Measurements from ENCODE around the gene LRP1-AS.
A peak's percentile ranks its signal among the peaks of the same experiment; 100 is the strongest.

The LRP1-AS gene

DNA sequence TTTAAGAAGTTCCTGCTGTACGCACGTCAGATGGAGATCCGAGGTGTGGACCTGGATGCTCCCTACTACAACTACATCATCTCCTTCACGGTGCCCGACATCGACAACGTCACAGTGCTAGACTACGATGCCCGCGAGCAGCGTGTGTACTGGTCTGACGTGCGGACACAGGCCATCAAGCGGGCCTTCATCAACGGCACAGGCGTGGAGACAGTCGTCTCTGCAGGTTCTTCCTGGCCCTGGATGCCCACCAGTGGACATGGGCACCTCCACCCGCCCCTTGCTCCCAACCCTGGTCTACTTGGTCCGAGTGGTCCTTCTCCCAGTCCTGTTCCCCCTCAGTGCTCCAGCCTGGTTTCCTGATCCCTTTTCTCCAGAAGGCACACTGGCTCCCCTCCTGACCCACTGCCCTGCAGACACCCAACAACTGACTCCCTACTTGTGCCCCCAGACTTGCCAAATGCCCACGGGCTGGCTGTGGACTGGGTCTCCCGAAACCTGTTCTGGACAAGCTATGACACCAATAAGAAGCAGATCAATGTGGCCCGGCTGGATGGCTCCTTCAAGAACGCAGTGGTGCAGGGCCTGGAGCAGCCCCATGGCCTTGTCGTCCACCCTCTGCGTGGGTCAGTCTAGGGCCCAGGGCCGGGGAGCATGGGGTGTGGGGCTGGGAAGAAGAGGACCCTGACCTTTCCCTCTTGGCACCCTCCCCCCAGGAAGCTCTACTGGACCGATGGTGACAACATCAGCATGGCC lies 32.1 kb upstream of the LRP1-AS start:
- DNase-seq: no peak

DNA sequence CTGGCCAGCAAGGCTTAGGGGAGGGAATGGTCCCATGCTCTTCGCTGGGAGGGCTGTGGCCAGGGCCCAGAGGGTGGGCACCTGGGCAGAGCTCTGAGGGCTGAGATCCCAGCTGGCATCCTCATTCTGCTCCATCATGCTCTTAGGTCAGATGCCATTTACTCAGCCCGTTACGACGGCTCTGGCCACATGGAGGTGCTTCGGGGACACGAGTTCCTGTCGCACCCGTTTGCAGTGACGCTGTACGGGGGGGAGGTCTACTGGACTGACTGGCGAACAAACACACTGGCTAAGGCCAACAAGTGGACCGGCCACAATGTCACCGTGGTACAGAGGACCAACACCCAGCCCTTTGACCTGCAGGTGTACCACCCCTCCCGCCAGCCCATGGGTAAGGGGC lies 30.8 kb upstream of the LRP1-AS start:
- no peak for DNase-seq

- DNase-seq: no peak
Measured at GRCh38 chr12:57177354-57177753, 29.9 kb upstream of the LRP1-AS start.

DNA sequence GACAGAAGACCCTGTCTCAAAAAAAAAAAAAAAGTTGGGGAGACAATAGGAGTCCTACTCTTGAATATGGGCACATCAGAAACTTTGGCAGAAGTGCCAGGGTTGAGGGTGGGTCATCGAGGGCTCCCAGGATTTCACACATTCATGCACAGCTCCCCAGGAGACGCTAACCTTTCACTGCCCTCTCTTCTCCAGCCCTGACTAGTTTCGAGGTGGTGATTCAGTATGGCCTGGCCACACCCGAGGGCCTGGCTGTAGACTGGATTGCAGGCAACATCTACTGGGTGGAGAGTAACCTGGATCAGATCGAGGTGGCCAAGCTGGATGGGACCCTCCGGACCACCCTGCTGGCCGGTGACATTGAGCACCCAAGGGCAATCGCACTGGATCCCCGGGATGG lies 29.4 kb upstream of the LRP1-AS start:
- no peak for DNase-seq

- no peak for DNase-seq
Measured at GRCh38 chr12:57176139-57176477, 28.7 kb upstream of the LRP1-AS start.

GRCh38 chr12:57175428-57176138 lies 28.2 kb upstream of the LRP1-AS start:
- DNase-seq: peak; percentile 48

DNA sequence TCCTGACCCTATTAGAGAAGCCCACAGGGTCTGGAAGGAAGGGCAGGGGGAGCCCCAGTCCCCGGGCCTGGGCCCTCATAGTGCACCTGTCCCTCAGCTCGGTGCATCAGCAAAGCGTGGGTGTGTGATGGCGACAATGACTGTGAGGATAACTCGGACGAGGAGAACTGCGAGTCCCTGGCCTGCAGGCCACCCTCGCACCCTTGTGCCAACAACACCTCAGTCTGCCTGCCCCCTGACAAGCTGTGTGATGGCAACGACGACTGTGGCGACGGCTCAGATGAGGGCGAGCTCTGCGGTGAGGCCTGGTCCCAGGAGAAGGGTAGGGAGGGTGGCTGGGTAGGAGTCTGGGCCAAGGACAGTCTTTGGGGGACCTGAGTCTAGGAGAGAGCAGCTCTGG lies 26.3 kb upstream of the LRP1-AS start:
- no peak for DNase-seq

DNA sequence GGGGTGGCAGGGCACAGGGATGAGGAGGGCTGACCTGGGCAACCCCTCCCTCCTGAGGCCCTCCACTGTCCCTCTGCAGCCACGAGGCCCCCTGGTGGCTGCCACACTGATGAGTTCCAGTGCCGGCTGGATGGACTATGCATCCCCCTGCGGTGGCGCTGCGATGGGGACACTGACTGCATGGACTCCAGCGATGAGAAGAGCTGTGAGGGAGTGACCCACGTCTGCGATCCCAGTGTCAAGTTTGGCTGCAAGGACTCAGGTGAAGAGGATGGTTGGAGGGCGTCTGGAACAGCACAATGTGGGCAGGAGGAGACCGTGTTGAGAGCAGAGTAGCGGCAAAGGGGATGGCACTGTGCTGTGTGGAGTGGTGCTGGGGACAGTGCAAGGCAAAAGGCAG lies 25.7 kb upstream of the LRP1-AS start:
- no peak for DNase-seq

- DNase-seq: no peak
Measured at GRCh38 chr12:57171668-57172067, 24.2 kb upstream of the LRP1-AS start.

GRCh38 chr12:57170927-57171326 lies 23.5 kb upstream of the LRP1-AS start:
- no peak for DNase-seq

DNA sequence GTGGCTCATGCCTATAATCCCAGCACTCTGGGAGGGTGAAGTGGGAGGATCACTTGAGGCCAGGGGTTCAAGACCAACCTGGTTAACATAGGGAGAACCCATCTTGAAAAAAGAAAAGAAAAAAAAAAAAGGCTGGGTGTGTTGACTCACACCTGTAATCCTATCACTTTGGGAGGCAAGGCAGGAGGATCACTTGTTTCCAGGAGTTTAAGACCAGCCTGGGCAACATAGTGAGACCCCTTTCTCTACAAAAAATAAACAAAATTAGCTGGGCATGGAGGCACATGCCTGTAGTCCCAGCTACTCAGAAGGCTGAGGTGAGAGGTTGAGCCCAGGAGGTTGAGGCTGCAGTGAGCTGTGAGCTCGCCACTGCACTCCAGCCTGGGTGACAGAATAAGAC lies 23.0 kb upstream of the LRP1-AS start:
- no peak for DNase-seq

DNA sequence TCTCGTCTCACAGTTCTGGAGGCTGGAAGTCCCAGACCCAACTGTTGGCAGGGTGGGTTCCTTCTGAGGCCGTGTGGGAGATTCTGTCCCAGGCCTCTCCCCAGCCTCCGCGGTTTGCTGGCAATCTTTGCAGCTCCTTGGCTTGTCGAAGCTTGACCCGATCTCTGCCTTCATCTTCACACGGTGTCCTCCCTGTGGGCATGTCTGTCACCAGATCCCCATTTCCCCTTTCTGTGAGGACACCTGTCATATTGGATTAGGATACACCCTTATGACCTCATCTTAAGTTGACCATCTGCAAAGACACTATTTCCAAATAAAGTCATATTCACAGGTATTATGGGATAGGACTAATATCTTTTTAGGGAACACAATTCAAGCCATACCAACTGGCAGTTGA lies 22.6 kb upstream of the LRP1-AS start:
- DNase-seq: no peak

DNA sequence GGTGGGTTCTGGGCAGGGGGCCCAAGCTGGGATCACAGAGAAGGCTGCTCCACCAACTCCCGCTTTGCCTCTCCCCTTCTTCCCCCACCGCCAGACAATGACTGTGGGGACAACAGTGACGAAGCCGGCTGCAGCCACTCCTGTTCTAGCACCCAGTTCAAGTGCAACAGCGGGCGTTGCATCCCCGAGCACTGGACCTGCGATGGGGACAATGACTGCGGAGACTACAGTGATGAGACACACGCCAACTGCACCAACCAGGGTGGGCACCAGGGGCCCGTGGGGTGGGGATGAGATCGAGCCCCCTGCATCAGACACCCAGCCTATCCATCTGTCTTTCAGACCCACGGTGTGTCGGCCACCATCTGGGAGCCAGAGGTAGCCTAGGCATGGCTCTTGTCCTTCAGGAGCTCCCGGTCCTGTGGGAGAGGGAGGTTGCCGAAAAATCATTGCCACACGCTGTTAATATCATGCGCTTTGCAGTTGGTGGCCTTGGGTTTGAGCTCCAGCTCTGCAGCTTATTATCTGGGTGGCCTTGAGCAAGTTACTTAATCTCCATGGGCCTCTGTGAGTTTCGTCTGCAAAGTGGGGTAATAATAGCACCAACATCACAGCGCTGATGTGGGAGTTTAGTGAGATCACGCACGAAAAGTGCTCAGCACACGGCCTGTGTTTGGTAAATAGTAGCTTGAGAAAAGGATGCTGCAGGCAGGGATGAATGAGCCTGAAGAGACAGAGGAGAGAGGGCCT lies 21.8 kb upstream of the LRP1-AS start:
- no peak for DNase-seq

GRCh38 chr12:57168058-57168457 lies 20.6 kb upstream of the LRP1-AS start:
- no peak for DNase-seq

- DNase-seq: no peak
Measured at GRCh38 chr12:57166971-57167371, 19.6 kb upstream of the LRP1-AS start.

DNA sequence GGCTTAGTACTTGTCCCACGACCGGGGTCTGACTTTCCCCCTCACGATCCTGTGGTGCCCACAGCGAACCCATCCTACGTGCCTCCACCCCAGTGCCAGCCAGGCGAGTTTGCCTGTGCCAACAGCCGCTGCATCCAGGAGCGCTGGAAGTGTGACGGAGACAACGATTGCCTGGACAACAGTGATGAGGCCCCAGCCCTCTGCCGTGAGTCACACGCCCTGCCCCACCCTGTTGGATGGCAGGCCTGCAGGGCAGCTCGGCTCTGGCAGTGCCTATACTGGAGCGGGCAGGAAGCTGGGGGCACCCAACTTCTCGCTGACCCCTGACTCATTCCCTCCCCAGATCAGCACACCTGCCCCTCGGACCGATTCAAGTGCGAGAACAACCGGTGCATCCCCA lies 18.3 kb upstream of the LRP1-AS start:
- no peak for DNase-seq

DNA sequence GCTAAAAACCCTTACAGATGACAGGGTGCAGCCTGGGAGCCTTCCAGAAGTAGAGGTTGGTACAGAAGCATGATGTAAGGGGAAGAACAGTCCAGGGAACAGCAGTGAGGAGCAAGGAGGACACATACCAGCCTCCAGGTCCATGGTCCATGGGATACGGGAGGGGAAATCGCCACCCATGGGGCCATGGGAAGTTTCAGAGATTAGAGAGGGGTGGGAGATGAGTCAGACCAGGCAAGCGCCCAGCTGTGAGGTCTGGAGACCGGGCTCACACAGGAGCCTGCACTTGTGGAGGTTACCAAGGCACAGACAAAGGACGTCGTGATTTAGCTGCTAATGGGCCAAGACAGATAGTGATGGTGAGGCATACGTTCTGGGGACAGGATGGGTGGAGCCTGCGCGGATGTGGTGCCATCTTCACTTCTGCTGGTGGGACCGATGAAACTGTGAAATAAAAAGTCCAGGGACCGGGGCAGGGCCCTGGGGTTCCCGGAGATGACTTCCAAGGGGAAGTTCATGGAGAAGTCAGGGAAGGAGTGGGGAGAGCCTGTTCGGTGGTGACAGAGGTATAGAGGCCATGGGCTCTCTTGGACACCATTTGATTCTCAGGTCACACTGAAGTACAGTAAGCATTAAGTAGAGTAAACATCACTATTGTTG lies 17.7 kb upstream of the LRP1-AS start:
- no peak for DNase-seq

DNA sequence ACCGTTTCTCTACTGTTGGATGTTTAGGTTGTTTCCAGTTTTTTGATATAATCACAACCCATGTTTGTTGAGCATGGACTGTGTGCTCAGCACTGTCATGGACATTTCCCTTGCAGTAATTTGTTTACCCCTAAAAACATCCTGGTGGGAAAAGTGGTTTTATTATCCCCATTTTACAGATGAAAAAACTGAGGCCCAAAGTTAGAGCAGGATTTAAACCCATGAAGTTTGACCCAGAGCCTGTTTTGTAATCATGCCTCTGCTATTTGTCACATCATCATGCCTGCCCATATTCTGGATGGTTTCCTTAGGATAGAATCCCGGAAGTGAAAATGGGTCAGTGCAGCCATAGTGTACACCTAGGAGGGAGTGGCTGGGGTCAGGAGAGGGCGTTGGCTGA lies 17.0 kb upstream of the LRP1-AS start:
- DNase-seq: no peak

DNA sequence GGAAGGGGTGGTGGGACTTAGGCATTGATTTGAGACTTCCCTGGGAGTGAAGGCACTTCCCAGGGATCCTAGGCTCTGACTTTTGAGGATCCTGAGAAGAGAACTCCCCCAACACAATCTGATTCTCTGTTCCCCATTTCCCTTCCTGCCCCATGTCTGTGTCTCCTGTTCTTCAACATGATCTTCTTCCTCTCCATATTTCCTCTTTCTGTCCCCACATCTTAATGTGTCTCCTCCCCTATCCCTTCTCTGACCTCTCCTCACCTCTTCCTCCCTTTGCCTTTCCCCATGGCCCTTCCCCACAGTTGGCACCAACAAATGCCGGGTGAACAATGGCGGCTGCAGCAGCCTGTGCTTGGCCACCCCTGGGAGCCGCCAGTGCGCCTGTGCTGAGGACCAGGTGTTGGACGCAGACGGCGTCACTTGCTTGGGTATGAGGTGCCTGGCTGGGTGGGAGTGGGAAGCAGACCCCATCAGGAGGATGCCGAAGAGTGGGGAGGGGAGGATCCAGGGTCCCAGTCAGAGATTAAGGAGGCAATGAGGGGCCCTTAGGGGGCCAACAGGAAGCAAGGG lies 15.2 kb upstream of the LRP1-AS start:
- no peak for DNase-seq

GRCh38 chr12:57161491-57161890 lies 14.1 kb upstream of the LRP1-AS start:
- no peak for DNase-seq

GRCh38 chr12:57160741-57161140 lies 13.3 kb upstream of the LRP1-AS start:
- no peak for DNase-seq

GRCh38 chr12:57160040-57160439 lies 12.6 kb upstream of the LRP1-AS start:
- no peak for DNase-seq

DNA sequence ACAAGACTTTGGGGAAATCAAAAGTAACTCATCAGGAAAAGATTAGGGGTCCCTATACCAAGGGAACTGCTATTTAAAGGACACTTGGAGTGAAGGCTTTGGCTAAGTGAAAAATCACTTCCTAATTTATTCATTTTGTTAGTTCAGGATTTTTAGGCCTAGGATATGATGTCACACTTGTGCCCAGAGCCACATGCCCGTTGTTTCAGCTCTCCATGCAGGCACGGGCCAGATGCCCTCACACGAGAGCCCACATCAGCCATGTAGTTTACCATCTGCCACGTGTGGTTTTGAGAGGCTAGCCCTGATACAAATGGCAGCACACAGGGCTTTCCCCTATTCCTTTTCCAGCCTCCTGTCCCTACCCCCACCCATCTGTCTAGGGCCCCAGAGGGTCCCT lies 11.9 kb upstream of the LRP1-AS start:
- no peak for DNase-seq
